Esophagus squamous epithelium (tissue), 4 donors: Measurements from ENCODE around the gene STK26.

Source experiments
- POLR2A ChIP-seq, 4 donors: fragments of 450-650 bp; IDR thresholded peaks; one replicate each; pipeline ENCODE4 v1.6.1; 2017; ENCODE audit warnings: antibody characterized with exemption in 4 of 4, mild to moderate bottlenecking in 4 of 4, moderate library complexity in 3 of 4
- TF ChIP-seq, protein P1 (sequence below), 6 experiments: fragments of 450-650 bp in 4 of 6; fragments of 200-600 bp in 2 of 6; sonication (generic) in 2 of 6; IDR thresholded peaks; one replicate each; pipeline ENCODE4 v1.5.1; 2016 to 2019; ENCODE audit warnings: antibody characterized with exemption in 6 of 6, mild to moderate bottlenecking in 4 of 6, moderate library complexity in 4 of 6

- TF ChIP-seq, protein P1, sequence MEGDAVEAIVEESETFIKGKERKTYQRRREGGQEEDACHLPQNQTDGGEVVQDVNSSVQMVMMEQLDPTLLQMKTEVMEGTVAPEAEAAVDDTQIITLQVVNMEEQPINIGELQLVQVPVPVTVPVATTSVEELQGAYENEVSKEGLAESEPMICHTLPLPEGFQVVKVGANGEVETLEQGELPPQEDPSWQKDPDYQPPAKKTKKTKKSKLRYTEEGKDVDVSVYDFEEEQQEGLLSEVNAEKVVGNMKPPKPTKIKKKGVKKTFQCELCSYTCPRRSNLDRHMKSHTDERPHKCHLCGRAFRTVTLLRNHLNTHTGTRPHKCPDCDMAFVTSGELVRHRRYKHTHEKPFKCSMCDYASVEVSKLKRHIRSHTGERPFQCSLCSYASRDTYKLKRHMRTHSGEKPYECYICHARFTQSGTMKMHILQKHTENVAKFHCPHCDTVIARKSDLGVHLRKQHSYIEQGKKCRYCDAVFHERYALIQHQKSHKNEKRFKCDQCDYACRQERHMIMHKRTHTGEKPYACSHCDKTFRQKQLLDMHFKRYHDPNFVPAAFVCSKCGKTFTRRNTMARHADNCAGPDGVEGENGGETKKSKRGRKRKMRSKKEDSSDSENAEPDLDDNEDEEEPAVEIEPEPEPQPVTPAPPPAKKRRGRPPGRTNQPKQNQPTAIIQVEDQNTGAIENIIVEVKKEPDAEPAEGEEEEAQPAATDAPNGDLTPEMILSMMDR (IDR thresholded peaks at IDR 0.05) = no peak
- TF ChIP-seq POLR2A (IDR thresholded peaks at IDR 0.05) = no peak
Measured at GRCh38 chrX:132030264-132030663, 7.2 kb downstream of the STK26 start.
